ENCODE results near the gene IL17D.

The IL17D gene

GRCh38 chr13:20716951-20717350 is 13.5 kb downstream of the IL17D start:
- Mint-ChIP-seq H3K9me3 (no peaks in the 10 kb centered on the region), H3K4me3 (no peak overlapping the region), H3K27ac (no peak overlapping the region), H3K27me3 (peaks cover 21 to 41% of the 10 kb centered on the region in 2 donors), H3K36me3 (ENCODE audit: insufficient read depth) (no peaks in the 10 kb centered on the region), H3K4me1 (ENCODE audit: low read depth in 2 of 2) (peaks cover 2 to 7% of the 10 kb centered on the region in 2 donors)
- DNase-seq = no peak
- ATAC-seq (replicated peaks) = no peak

GRCh38 chr13:20717581-20718542 is 14.4 kb downstream of the IL17D start:
- Mint-ChIP-seq H3K27me3 (peaks cover 25 to 33% of the 10 kb centered on the region in 2 donors), H3K4me3 (no peak overlapping the region), H3K4me1 (ENCODE audit: low read depth in 2 of 2) (peaks cover 0 to 2% of the 10 kb centered on the region in 2 donors), H3K9me3 (no peaks in the 10 kb centered on the region), H3K27ac (no peak overlapping the region), H3K36me3 (ENCODE audit: insufficient read depth) (no peaks in the 10 kb centered on the region)
- DNase-seq (no peak), ATAC-seq (replicated peaks) (no peak)

GRCh38 chr13:20718958-20719566 is 15.6 kb downstream of the IL17D start:
- Mint-ChIP-seq H3K36me3 (ENCODE audit: insufficient read depth) (no peaks in the 10 kb centered on the region), H3K4me3 (no peak overlapping the region), H3K27ac (no peak overlapping the region), H3K9me3 (no peaks in the 10 kb centered on the region), H3K4me1 (ENCODE audit: low read depth in 2 of 2) (no peaks in the 10 kb centered on the region), H3K27me3 (peaks cover 14 to 21% of the 10 kb centered on the region in 2 donors)
- DNase-seq = no peak
- no peak for ATAC-seq (replicated peaks)

- H3K27ac Mint-ChIP-seq = no peak overlapping the region
- no peaks in the 10 kb centered on the region for H3K9me3 Mint-ChIP-seq
- H3K27me3 Mint-ChIP-seq = peaks cover 11 to 14% of the 10 kb centered on the region in 2 donors
- H3K4me1 Mint-ChIP-seq (ENCODE audit: low read depth in 2 of 2) = no peaks in the 10 kb centered on the region
- ATAC-seq (replicated peaks) (no peak), DNase-seq (no peak)
- no peaks in the 10 kb centered on the region for H3K36me3 Mint-ChIP-seq (ENCODE audit: insufficient read depth)
- no peak overlapping the region for H3K4me3 Mint-ChIP-seq
These were observed 16.3 kb downstream of the IL17D start for GRCh38 chr13:20719783-20720182.

- Mint-ChIP-seq H3K9me3 (no peaks in the 10 kb centered on the region), H3K4me1 (ENCODE audit: low read depth in 2 of 2) (no peaks in the 10 kb centered on the region), H3K27me3 (peaks cover 9 to 11% of the 10 kb centered on the region in 2 donors), H3K4me3 (no peak overlapping the region), H3K27ac (no peak overlapping the region), H3K36me3 (ENCODE audit: insufficient read depth) (no peaks in the 10 kb centered on the region)
- DNase-seq (no peak), ATAC-seq (replicated peaks) (no peak)
These were observed 17.0 kb downstream of the IL17D start for GRCh38 chr13:20720499-20720898.

- peaks cover 5 to 11% of the 10 kb centered on the region in 2 donors for H3K27me3 Mint-ChIP-seq
- H3K4me3 Mint-ChIP-seq = no peak overlapping the region
- ATAC-seq (replicated peaks) (no peak), DNase-seq (no peak)
- H3K36me3 Mint-ChIP-seq (ENCODE audit: insufficient read depth) = no peaks in the 10 kb centered on the region
- no peaks in the 10 kb centered on the region for H3K4me1 Mint-ChIP-seq (ENCODE audit: low read depth in 2 of 2)
- no peak overlapping the region for H3K27ac Mint-ChIP-seq
- H3K9me3 Mint-ChIP-seq = no peaks in the 10 kb centered on the region
These were observed 17.6 kb downstream of the IL17D start for GRCh38 chr13:20721058-20721453.

GRCh38 chr13:20721454-20722357 is 18.2 kb downstream of the IL17D start:
- Mint-ChIP-seq H3K4me1 (ENCODE audit: low read depth in 2 of 2) (no peaks in the 10 kb centered on the region), H3K9me3 (no peaks in the 10 kb centered on the region), H3K36me3 (ENCODE audit: insufficient read depth) (no peaks in the 10 kb centered on the region), H3K27ac (no peak overlapping the region), H3K27me3 (peaks cover 0 to 11% of the 10 kb centered on the region in 2 donors), H3K4me3 (peak overlapping the region in 1 of 2 donors; percentile 44)
- ATAC-seq (replicated peaks) (peak; percentile 36), DNase-seq (no peak)

GRCh38 chr13:20727856-20728255 is 24.4 kb downstream of the IL17D start:
- no peak for ATAC-seq (replicated peaks)
- no peak for DNase-seq
- Mint-ChIP-seq H3K27me3 (no peaks in the 10 kb centered on the region), H3K9me3 (no peaks in the 10 kb centered on the region), H3K27ac (no peak overlapping the region), H3K36me3 (ENCODE audit: insufficient read depth) (no peaks in the 10 kb centered on the region), H3K4me3 (no peak overlapping the region), H3K4me1 (ENCODE audit: low read depth in 2 of 2) (no peaks in the 10 kb centered on the region)

- Mint-ChIP-seq H3K27ac (no peak overlapping the region), H3K36me3 (ENCODE audit: insufficient read depth) (no peaks in the 10 kb centered on the region), H3K4me3 (no peak overlapping the region), H3K4me1 (ENCODE audit: low read depth in 2 of 2) (no peaks in the 10 kb centered on the region), H3K27me3 (no peaks in the 10 kb centered on the region), H3K9me3 (no peaks in the 10 kb centered on the region)
- no peak for DNase-seq
- no peak for ATAC-seq (replicated peaks)
These were observed 25.2 kb downstream of the IL17D start for GRCh38 chr13:20728579-20729311.

- DNase-seq = no peak
- Mint-ChIP-seq H3K36me3 (ENCODE audit: insufficient read depth) (no peaks in the 10 kb centered on the region), H3K27me3 (no peaks in the 10 kb centered on the region), H3K9me3 (no peaks in the 10 kb centered on the region), H3K4me3 (no peak overlapping the region), H3K4me1 (ENCODE audit: low read depth in 2 of 2) (no peaks in the 10 kb centered on the region), H3K27ac (no peak overlapping the region)
- ATAC-seq (replicated peaks) = no peak
These were observed 26.4 kb downstream of the IL17D start for GRCh38 chr13:20729633-20730585.

GRCh38 chr13:20738616-20739015 is 35.1 kb downstream of the IL17D start:
- H3K27me3 Mint-ChIP-seq = no peaks in the 10 kb centered on the region
- no peaks in the 10 kb centered on the region for H3K9me3 Mint-ChIP-seq
- no peaks in the 10 kb centered on the region for H3K4me1 Mint-ChIP-seq (ENCODE audit: low read depth in 2 of 2)
- no peak for ATAC-seq (replicated peaks)
- DNase-seq = no peak
- no peak overlapping the region for H3K4me3 Mint-ChIP-seq
- H3K27ac Mint-ChIP-seq = no peak overlapping the region
- no peaks in the 10 kb centered on the region for H3K36me3 Mint-ChIP-seq (ENCODE audit: insufficient read depth)

GRCh38 chr13:20740021-20740420 is 36.5 kb downstream of the IL17D start:
- no peak for ATAC-seq (replicated peaks)
- no peak for DNase-seq
- H3K9me3 Mint-ChIP-seq = no peaks in the 10 kb centered on the region
- H3K27me3 Mint-ChIP-seq = no peaks in the 10 kb centered on the region
- no peaks in the 10 kb centered on the region for H3K36me3 Mint-ChIP-seq (ENCODE audit: insufficient read depth)
- H3K4me3 Mint-ChIP-seq = no peak overlapping the region
- no peaks in the 10 kb centered on the region for H3K4me1 Mint-ChIP-seq (ENCODE audit: low read depth in 2 of 2)
- no peak overlapping the region for H3K27ac Mint-ChIP-seq

All from effector memory CD8-positive, alpha-beta T cell (primary cell).